T47D (cell line): ENCODE results near the gene TLR9.
"Not testable (repeated sequence)": the region's sequence is repeated elsewhere in the genome, so short reads cannot be mapped to it uniquely, and the experiment has no call there.

Experiments used
- DNase-seq, 2 experiments: peaks; one replicate each; pipeline versions ENCODE4 v3.0.0 to v3.0.0-alpha.2; 2011 to 2012; ENCODE audit warnings: low read depth in 1 of 2, low spot score in 1 of 2
- JUND ChIP-seq: IDR thresholded peaks from 2 replicates; pipeline ENCODE4 v1.6.1; 2012; ENCODE audit warnings: low read depth
- in situ Hi-C: cut with HindIII; loops from 2 replicates; pipeline ENCODE4 v1.10.0; 2016; ENCODE audit warnings: low sequenced_read_pairs, low pct_unique_long_range_greater_than_20kb

The TLR9 gene

GRCh38 chr3:52188556-52188955, 36.9 kb downstream of the TLR9 start:
- no peak for TF ChIP-seq JUND
- no peak for DNase-seq
- in situ Hi-C loops: no loop called here

GRCh38 chr3:52186729-52187128, 38.7 kb downstream of the TLR9 start:
- no peak for TF ChIP-seq JUND
- in situ Hi-C loops: no loop called here
- no peak for DNase-seq

GRCh38 chr3:52185837-52186236, 39.6 kb downstream of the TLR9 start:
- in situ Hi-C loops: no loop called here
- no peak for DNase-seq
- no peak for TF ChIP-seq JUND

- DNase-seq: no peak
- in situ Hi-C loops: no loop called here
Measured at GRCh38 chr3:52185311-52185710, 40.1 kb downstream of the TLR9 start.

GRCh38 chr3:52184690-52185089, 40.8 kb downstream of the TLR9 start:
- TF ChIP-seq JUND: no peak
- no peak for DNase-seq
- in situ Hi-C loops: no loop called here

More at GRCh38 chr3:52185311-52185710, 40.1 kb downstream of the TLR9 start:
- TF ChIP-seq JUND: no peak

GRCh38 chr3:52183786-52184445, 41.5 kb downstream of the TLR9 start:
- in situ Hi-C loops: no loop called here
- no peak for DNase-seq
- no peak for TF ChIP-seq JUND

- TF ChIP-seq JUND: no peak
- no peak for DNase-seq
- in situ Hi-C loops: no loop called here
Measured at GRCh38 chr3:52182691-52183090, 42.8 kb downstream of the TLR9 start.

GRCh38 chr3:52182196-52182595, 43.2 kb downstream of the TLR9 start:
- no peak for TF ChIP-seq JUND
- in situ Hi-C loops: no loop called here
- no peak for DNase-seq

- DNase-seq: peak; percentile 17 to 20
Measured at GRCh38 chr3:52181543-52181942, 43.9 kb downstream of the TLR9 start.

GRCh38 chr3:52178537-52178936, 46.9 kb downstream of the TLR9 start:
- no peak for DNase-seq
- in situ Hi-C loops: no loop called here
- TF ChIP-seq JUND: no peak

More at GRCh38 chr3:52181543-52181942, 43.9 kb downstream of the TLR9 start:
- in situ Hi-C loops: no loop called here
- TF ChIP-seq JUND: no peak

- in situ Hi-C loops, DNase-seq: not testable (repeated sequence)
Measured at GRCh38 chr3:52178126-52178525, 47.3 kb downstream of the TLR9 start.

- peak in 1 of 2 experiments; percentile 23 for DNase-seq
- in situ Hi-C loops: no loop called here
Measured at GRCh38 chr3:52177701-52178042, 47.8 kb downstream of the TLR9 start.

GRCh38 chr3:52176951-52177700, 48.3 kb downstream of the TLR9 start:
- in situ Hi-C loops: no loop called here
- TF ChIP-seq JUND: no peak
- no peak for DNase-seq

More at GRCh38 chr3:52177701-52178042, 47.8 kb downstream of the TLR9 start:
- no peak for TF ChIP-seq JUND
